SKM-1 treated with dmso at 0.1 percent for 144 hours (cell line): ENCODE results near the gene PBX1.

ENCODE experiments used
- DNase-seq: peaks from one replicate; lab custom pipeline; 2025; ENCODE audit not compliant: unreplicated experiment; lab: John Stamatoyannopoulos, UW

Gene PBX1

DNA sequence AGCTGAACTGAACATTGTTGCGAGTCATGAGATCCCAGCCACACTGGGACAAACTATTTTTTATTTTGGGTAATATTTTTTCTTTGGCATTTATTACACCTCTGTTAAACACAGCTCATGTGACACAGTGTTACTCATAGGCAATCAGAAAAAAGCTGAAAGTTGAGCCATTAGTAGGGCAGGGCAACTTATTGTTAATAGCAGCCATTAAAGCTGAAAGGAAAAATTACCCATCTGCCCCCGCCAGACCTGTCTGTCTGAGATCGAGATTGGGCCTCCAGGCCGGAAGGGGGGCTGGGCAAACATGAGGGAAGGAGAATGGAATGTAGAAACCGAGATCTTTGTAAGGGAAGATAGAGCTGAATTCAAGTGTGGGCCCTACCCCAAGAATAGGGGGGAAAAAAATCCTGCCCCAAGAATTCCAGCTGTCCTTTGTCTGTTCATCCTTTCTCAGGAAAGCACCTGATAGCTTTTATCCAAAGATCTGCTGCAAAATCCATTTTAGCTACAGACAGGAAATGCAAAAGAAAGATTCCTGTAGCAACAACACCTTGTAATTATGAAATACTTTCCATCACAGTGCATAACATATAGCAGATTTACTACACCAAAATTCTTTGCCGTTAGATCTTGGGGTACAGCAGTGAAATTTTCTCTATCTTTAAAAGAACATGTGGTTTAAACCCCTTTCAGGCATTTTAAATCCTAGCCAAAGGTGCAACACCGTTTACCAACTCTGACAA is 212.8 kb downstream of the PBX1 start:
- DNase-seq = no peak

- no peak for DNase-seq
Measured at GRCh38 chr1:164772635-164773034, 213.7 kb downstream of the PBX1 start.

- DNase-seq = no peak
Measured at GRCh38 chr1:164773102-164773501, 214.1 kb downstream of the PBX1 start.

DNA sequence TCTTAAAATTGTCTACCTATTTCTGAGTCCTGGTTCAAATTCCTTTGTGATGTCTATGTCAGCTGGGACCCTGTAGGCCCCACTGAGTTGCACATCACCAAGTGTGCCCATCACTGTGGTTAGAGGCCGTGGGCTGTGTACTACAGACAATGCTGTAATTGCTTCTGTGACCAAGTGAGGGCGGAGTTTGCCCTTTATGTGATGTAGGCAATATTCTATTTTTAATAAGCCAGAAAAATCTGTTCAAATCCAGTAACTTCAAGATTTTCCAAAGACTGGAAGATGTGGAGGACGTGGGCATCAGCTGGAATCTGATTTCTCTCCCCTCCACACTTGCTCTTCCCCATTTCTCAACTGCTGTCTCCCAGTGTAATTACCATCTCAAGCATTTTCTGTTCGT is 215.4 kb downstream of the PBX1 start:
- DNase-seq = no peak

DNA sequence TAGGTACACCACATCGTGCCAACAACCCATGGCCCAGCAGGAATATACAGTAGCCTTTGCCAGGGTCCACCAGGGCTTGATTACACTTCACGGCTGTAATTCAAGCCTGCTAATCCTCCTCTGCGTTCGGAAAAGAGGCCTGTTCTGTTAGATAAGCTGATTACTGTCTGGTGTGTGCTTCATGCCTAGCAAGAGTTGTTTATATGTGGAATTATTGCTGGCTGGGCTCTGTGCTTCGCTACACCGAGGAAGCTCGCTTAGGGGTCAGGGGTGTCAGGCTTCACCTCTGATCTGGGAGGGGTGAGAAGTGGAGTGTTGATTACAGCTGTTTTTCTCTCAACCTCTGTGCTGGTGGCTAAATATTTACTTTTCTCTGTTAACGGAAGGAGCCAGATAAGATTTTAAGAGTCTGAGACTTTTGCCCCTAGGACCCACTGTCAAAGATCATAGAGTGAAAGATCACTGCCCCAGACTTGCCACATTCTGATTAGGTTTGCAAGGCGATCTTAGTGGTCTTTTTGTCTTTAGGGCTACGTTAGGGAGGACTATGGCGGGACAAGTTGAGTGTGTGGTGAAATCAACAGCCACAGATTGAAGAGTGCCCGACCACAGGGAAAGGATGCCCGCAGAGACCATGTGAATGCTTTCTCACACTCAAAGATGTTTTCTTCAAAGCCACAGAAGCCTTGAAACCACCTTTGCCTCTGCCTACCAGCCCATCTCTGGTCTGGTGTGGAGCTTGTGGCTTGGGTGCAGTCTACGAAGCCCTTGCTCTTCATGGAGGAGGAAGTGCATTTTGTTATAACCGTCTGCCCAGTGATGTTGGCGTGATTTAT is 216.1 kb downstream of the PBX1 start:
- no peak for DNase-seq

DNA sequence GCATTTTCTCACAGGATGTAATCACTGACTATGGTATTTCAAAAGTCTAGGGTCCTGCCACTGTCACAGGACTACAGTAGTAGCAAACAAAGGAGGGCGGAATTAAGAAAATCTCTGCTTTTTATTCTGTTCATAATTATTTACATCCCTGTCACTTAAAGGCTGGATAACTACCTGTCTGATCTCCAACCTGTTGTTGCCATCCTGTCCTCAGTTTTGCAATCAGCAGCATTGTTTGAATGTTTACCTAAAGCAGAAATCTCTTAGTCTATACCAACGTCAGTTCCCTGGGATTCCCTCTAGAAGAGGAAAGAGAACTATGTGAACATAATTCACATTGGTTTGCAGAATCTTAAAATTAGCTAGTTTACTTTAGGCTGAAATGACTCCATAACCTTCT is 218.5 kb downstream of the PBX1 start:
- no peak for DNase-seq

GRCh38 chr1:164779376-164779775 is 220.4 kb downstream of the PBX1 start:
- DNase-seq = no peak

- DNase-seq = no peak
Measured at GRCh38 chr1:164780111-164780812, 221.3 kb downstream of the PBX1 start.

GRCh38 chr1:164780863-164781262 is 221.9 kb downstream of the PBX1 start:
- DNase-seq = no peak

DNA sequence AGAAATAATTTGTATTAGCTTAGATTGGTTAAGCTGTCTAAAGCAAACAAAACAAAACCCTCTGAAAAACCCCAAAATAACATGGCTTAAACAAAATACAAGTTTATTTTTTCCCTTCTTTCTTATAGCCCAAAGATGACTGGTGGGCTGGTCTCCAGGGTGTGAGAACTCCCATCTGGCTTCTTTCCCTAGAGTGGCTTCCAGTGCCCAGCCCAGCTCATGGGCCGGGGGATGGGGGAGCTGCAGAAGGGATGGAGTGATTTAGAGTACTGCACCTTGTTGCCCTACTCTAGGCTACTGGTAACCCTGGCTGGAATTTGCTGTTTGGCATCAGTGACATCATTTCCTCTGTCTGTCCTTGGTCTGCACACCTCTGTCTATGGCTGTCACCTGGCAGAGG is 223.0 kb downstream of the PBX1 start:
- DNase-seq = no peak

DNA sequence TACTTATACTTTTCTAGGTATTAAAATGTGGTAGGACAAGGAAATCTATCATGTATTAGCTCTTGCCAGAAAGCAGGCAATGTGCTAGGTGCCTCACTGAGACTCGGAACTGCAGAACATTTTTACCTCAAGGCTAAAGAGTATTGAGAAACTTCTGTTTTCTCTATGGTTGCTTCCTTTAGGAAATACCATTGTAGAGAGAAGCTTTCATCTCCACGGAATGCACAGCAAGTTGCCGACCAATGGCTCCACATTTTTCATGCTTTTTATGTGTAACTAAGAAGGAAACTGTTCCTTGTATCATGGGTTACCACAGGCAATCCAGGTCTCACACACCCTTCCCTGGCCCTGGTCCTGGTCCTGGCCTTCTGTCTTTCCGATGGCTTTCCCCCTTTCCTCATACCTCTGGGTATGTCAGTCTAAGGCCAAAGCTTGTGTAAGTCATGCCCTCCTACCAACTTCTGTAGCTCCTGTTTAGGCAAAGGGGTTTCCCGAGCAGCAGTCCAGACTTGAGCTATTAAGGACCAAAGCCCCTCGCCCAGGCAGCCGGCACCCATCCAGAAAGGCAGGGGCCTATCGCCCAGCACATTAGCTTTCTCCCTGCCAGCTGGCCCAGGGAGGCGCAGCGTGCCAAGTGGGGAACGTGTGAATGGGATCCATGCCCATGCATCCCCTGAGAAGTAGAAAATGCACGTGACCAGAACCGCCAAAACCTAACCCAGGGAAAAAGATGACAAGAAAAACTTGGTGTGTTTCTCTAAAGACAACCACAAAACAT is 225.0 kb downstream of the PBX1 start:
- DNase-seq = no peak

DNA sequence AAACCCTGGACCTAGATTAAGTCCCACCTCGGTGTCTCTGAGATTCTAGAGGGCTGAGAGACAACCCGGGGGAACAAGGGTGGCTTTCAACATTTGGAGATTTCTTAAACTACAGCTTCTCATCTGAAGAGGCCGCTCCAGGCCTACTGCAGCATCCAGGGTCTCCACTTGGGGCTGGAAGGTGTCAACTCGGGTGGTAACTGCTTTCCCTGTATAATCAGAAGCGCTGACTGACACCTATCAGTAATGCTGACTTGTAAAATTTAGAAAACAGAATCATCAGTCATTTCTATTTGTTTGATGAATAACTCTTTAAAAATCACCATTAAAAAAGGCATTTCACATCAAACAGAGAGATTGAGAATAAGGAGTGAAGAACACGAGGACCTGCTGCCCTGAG is 226.0 kb downstream of the PBX1 start:
- DNase-seq = no peak

DNA sequence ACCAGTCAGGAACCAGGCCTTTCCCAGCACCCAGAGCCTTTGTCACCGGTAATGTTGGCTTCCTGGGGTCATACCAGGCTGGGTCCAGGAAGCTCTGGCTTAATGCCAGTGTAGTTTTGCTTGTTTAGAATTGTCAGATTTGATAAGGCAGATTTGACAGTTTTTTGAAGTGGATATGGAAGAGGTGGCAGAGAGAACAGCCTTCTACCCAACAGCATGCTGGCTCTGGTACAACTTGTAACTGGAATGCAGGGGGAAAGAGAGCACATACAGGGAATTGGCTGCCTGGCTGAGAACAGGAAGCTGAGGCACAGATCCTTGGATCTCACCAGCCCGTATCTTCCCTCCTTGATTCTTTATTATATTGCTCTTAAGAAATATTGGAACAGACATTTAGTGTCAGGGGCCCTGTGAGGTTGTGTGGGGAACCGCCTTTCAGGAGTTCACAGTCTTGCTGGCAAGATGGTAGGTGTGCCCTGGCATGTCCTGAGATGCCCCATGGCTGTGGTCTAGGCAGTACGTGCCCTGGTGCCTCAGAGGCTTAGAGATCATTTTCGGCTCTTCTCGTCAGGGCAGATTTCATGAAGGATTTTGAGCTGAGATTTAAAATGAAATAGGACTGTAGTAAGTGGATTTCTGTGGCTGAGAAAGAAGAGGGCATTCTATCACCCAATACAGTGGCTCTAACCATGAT is 227.0 kb downstream of the PBX1 start:
- no peak for DNase-seq

- peak; percentile 64 for DNase-seq
Measured at GRCh38 chr1:164786980-164787833, 228.2 kb downstream of the PBX1 start.

- no peak for DNase-seq
Measured at GRCh38 chr1:164787834-164788231, 228.8 kb downstream of the PBX1 start.

DNA sequence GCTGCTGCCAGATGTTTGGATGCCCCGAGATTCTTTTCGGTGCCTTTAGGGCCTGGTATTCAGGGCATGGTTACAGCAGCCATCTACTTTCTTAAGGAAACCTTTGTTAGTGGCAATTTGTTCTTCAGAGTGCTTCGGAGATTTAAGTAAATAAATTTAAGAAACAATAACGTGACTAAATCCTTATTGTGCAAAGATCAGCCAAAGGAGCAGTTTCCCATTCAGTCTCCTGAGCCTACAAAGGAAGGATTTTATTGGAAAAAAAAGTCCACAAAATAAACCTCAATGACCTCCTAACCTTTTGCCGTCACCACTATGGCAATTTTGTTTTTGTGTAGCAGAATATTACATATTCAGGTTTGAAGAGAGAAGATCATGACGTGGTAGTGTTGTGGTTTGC is 231.1 kb downstream of the PBX1 start:
- DNase-seq = no peak

GRCh38 chr1:164792410-164793004 is 233.5 kb downstream of the PBX1 start:
- no peak for DNase-seq

DNA sequence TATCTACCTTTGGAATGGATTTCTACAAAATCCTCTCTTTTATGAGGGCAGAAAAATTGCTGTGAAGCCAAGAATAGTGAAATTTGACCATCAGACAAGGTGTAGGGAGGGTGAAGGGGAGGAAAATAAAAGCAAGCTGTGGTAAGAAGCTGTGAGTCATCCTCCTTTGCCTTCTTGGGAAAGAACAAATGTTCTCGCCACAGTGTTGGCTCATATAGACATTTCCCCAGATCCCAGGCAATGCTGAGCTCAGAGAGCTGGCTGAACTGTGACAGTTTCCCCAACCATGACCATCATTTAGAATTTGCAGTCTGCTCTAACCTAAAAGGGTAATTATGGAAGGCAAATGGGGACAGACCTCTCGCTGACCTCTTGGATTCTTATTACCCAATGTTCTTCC is 235.4 kb downstream of the PBX1 start:
- DNase-seq = peak; percentile 52

GRCh38 chr1:164796916-164797315 is 237.9 kb downstream of the PBX1 start:
- no peak for DNase-seq
